ENCODE data around the gene MYH4.
A peak's percentile ranks its signal among the peaks of the same experiment; 100 is the strongest.

MYH4 gene

DNA sequence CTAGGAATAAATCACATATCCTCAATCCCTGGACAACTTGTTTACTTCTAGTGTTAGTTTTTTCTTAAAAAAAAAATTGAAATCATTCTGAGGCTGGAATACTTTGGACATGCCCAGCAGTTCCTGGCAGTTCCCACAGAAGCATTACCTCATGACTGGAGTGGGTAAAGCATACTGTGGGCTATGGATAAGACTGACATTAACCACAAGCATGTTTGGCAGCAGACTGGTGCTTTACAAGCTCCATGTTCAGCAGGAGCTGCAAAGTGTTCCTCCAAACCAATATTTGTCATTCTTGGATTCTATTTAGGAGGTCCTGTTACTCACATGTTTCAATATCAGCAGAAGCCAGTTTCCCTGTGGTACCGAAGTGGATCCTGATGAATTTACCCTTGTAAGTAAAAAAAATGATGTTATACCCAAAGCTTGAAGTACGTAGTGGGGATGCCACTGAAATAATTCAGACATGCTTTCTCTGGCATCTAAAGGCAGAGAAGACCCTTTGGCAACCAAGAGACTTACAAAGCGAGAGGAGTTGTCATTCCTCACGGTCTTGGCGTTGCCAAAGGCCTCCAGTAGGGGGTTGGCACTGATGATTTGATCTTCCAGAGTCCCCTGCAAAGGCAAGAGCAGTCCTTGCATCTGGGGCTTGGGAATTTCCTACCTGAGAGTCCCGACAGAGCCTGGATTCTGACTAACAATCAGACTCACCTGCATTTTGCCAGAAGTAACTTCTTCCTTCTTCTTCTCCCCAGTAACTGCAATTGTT is 44.1 kb upstream of the MYH4 start:
- no peak overlapping the region for H3K23ac ChIP-seq (ENCODE audit: low read length in 2 of 2)
- H4K91ac ChIP-seq (ENCODE audit: low read length), result no peak overlapping the region
- H2AFZ ChIP-seq (ENCODE audit: low read depth, low read length), result no peak overlapping the region
- no peak overlapping the region for H2BK120ac ChIP-seq (ENCODE audit: low read depth, low read length)
- no peak overlapping the region for H3K27ac ChIP-seq (ENCODE audit: low read length, poor library complexity, severe bottlenecking)
- H3K4me2 ChIP-seq (ENCODE audit: low read length, poor library complexity, severe bottlenecking), result no peak overlapping the region
- no peaks in the 10 kb centered on the region for H3K9me3 ChIP-seq (ENCODE audit: control insufficient read depth, low read length)
- no peak overlapping the region for H2BK12ac ChIP-seq (ENCODE audit: low read length in 2 of 2)
- H3K18ac ChIP-seq (ENCODE audit: low read depth in 1 of 2, low read length in 2 of 2), result no peak overlapping the region
- DNase-seq, result peak; percentile 34
- WGBS, result 48% methylated on average over 6 of the region's 6 CpGs
- H3K4me1 ChIP-seq (ENCODE audit: control insufficient read depth, insufficient read depth, low read depth, low read length), result no peaks in the 10 kb centered on the region
- no peak overlapping the region for H3K4ac ChIP-seq (ENCODE audit: low read depth in 1 of 2, low read length in 2 of 2)
- no peaks in the 10 kb centered on the region for H3K36me3 ChIP-seq (ENCODE audit: control insufficient read depth in 1 of 2, insufficient read depth in 2 of 2, low read depth in 1 of 2, low read length in 2 of 2)
- H3K14ac ChIP-seq (ENCODE audit: low read length in 2 of 2), result no peak overlapping the region
- no peaks in the 10 kb centered on the region for H3K79me1 ChIP-seq (replicated peaks; ENCODE audit: low read length, poor library complexity, severe bottlenecking)
- no peak overlapping the region for H2BK15ac ChIP-seq (ENCODE audit: low read depth, poor library complexity, severe bottlenecking)
- no peaks in the 10 kb centered on the region for H3K27me3 ChIP-seq (ENCODE audit: control insufficient read depth in 1 of 2, insufficient read depth in 1 of 2, low read length in 2 of 2)
- H3K4me3 ChIP-seq (ENCODE audit: insufficient read depth in 1 of 2, low read depth in 1 of 2, low read length in 2 of 2), result no peak overlapping the region
- H4K8ac ChIP-seq (ENCODE audit: low read length), result no peak overlapping the region
- no peak overlapping the region for H2AK5ac ChIP-seq (ENCODE audit: low read length, severe bottlenecking)
- H2BK5ac ChIP-seq (ENCODE audit: low read depth, low read length, poor library complexity, severe bottlenecking), result no peak overlapping the region
- H3K9ac ChIP-seq (ENCODE audit: low read length), result no peak overlapping the region

DNA sequence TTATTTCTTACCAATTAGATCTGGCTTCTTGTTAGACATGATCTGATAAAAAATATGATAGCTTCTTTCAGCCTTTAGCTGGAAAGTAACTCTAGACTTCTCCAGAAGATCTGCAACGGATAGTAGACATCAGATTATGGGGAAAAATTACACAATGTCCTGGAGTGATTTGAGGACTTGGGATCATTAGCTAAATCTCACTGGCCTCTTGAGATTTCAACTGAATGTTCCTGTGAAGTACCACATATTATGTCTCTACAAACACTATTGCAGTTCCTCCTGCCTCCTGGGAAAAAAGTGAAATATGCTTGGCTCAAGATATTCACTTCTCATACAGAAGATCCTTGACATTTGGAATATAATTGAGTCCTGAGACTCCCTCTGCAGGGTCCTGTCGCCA is 43.5 kb upstream of the MYH4 start:
- no peak overlapping the region for H2AFZ ChIP-seq (ENCODE audit: low read depth, low read length)
- no peaks in the 10 kb centered on the region for H3K79me1 ChIP-seq (replicated peaks; ENCODE audit: low read length, poor library complexity, severe bottlenecking)
- no peak overlapping the region for H2BK120ac ChIP-seq (ENCODE audit: low read depth, low read length)
- H2BK5ac ChIP-seq (ENCODE audit: low read depth, low read length, poor library complexity, severe bottlenecking), result no peak overlapping the region
- H2BK12ac ChIP-seq (ENCODE audit: low read length in 2 of 2), result no peak overlapping the region
- H3K9ac ChIP-seq (ENCODE audit: low read length), result no peak overlapping the region
- no peaks in the 10 kb centered on the region for H3K4me1 ChIP-seq (ENCODE audit: control insufficient read depth, insufficient read depth, low read depth, low read length)
- H3K4me2 ChIP-seq (ENCODE audit: low read length, poor library complexity, severe bottlenecking), result no peak overlapping the region
- no peak overlapping the region for H3K18ac ChIP-seq (ENCODE audit: low read depth in 1 of 2, low read length in 2 of 2)
- no peak overlapping the region for H4K91ac ChIP-seq (ENCODE audit: low read length)
- 71% methylated on average over 1 of the region's 2 CpGs for WGBS
- H3K4ac ChIP-seq (ENCODE audit: low read depth in 1 of 2, low read length in 2 of 2), result no peak overlapping the region
- H3K27me3 ChIP-seq (ENCODE audit: control insufficient read depth in 1 of 2, insufficient read depth in 1 of 2, low read length in 2 of 2), result no peaks in the 10 kb centered on the region
- DNase-seq, result peak; percentile 1
- H3K14ac ChIP-seq (ENCODE audit: low read length in 2 of 2), result no peak overlapping the region
- no peak overlapping the region for H2AK5ac ChIP-seq (ENCODE audit: low read length, severe bottlenecking)
- H3K23ac ChIP-seq (ENCODE audit: low read length in 2 of 2), result no peak overlapping the region
- no peak overlapping the region for H2BK15ac ChIP-seq (ENCODE audit: low read depth, poor library complexity, severe bottlenecking)
- no peak overlapping the region for H3K27ac ChIP-seq (ENCODE audit: low read length, poor library complexity, severe bottlenecking)
- H4K8ac ChIP-seq (ENCODE audit: low read length), result no peak overlapping the region
- no peaks in the 10 kb centered on the region for H3K36me3 ChIP-seq (ENCODE audit: control insufficient read depth in 1 of 2, insufficient read depth in 2 of 2, low read depth in 1 of 2, low read length in 2 of 2)
- H3K4me3 ChIP-seq (ENCODE audit: insufficient read depth in 1 of 2, low read depth in 1 of 2, low read length in 2 of 2), result no peak overlapping the region
- no peaks in the 10 kb centered on the region for H3K9me3 ChIP-seq (ENCODE audit: control insufficient read depth, low read length)

DNA sequence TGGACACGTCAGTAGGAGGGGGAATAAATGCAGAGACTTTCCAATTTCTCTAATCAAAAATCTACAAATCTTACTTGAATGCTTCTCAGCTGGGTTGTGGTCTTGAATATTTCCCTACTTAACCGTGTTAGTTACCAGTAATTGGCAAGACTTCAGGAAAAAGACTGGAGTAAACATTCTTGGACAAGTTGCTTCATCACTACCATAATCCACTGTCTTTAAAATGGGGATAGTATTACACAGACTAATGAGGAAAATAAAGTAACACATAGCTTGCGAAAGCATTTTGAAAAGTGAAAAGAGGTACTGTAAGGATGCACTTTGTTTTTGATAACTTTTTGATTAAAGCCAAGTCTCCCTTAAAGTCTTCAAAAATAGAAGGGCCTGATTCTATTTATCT is 30.6 kb upstream of the MYH4 start:
- no peak overlapping the region for H2BK12ac ChIP-seq (ENCODE audit: low read length in 2 of 2)
- H4K8ac ChIP-seq (ENCODE audit: low read length), result no peak overlapping the region
- no peak overlapping the region for H3K14ac ChIP-seq (ENCODE audit: low read length in 2 of 2)
- no peak overlapping the region for H3K18ac ChIP-seq (ENCODE audit: low read depth in 1 of 2, low read length in 2 of 2)
- no CpG with 5 or more reads among the region's 3 CpGs for WGBS
- H3K27ac ChIP-seq (ENCODE audit: low read length, poor library complexity, severe bottlenecking), result no peak overlapping the region
- no peaks in the 10 kb centered on the region for H3K4me1 ChIP-seq (ENCODE audit: control insufficient read depth, insufficient read depth, low read depth, low read length)
- H2BK120ac ChIP-seq (ENCODE audit: low read depth, low read length), result no peak overlapping the region
- peaks cover 17% of the 10 kb centered on the region for H3K9me3 ChIP-seq (ENCODE audit: control insufficient read depth, low read length)
- DNase-seq, result no peak
- H3K4ac ChIP-seq (ENCODE audit: low read depth in 1 of 2, low read length in 2 of 2), result no peak overlapping the region
- no peak overlapping the region for H3K4me3 ChIP-seq (ENCODE audit: insufficient read depth in 1 of 2, low read depth in 1 of 2, low read length in 2 of 2)
- H2BK15ac ChIP-seq (ENCODE audit: low read depth, poor library complexity, severe bottlenecking), result no peak overlapping the region
- no peak overlapping the region for H3K23ac ChIP-seq (ENCODE audit: low read length in 2 of 2)
- H3K4me2 ChIP-seq (ENCODE audit: low read length, poor library complexity, severe bottlenecking), result no peak overlapping the region
- H2AK5ac ChIP-seq (ENCODE audit: low read length, severe bottlenecking), result no peak overlapping the region
- H3K9ac ChIP-seq (ENCODE audit: low read length), result no peak overlapping the region
- no peak overlapping the region for H4K91ac ChIP-seq (ENCODE audit: low read length)
- H3K27me3 ChIP-seq (ENCODE audit: control insufficient read depth in 1 of 2, insufficient read depth in 1 of 2, low read length in 2 of 2), result peaks cover 0 to 4% of the 10 kb centered on the region in 2 experiments
- H2AFZ ChIP-seq (ENCODE audit: low read depth, low read length), result no peak overlapping the region
- H3K79me1 ChIP-seq (replicated peaks; ENCODE audit: low read length, poor library complexity, severe bottlenecking), result no peaks in the 10 kb centered on the region
- H2BK5ac ChIP-seq (ENCODE audit: low read depth, low read length, poor library complexity, severe bottlenecking), result no peak overlapping the region
- H3K36me3 ChIP-seq (ENCODE audit: control insufficient read depth in 1 of 2, insufficient read depth in 2 of 2, low read depth in 1 of 2, low read length in 2 of 2), result no peaks in the 10 kb centered on the region

DNA sequence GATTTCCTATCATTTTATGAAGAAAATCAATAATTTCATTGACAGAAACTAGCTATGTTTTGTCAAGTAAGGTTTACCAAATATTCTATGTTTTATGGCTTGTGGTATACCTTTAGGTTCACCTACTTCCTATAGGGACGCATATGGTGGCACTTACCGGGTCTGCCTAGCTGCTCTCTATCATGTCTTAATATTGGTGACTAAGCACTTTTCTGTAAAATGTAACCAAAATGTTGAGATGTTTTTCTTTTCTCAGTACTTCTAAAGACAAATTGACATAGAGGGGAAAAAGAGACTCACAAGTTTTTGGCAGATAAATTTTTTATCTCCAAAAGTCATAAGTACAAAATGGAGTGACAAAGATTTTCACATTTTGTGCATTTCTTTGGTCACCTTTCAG is 22.6 kb upstream of the MYH4 start:
- Histone ChIP-seq H3K23ac (ENCODE audit: low read length in 2 of 2) (no peak overlapping the region), H3K36me3 (ENCODE audit: control insufficient read depth in 1 of 2, insufficient read depth in 2 of 2, low read depth in 1 of 2, low read length in 2 of 2) (no peaks in the 10 kb centered on the region), H2AK5ac (ENCODE audit: low read length, severe bottlenecking) (no peak overlapping the region), H3K27me3 (ENCODE audit: control insufficient read depth in 1 of 2, insufficient read depth in 1 of 2, low read length in 2 of 2) (no peaks in the 10 kb centered on the region), H3K18ac (ENCODE audit: low read depth in 1 of 2, low read length in 2 of 2) (no peak overlapping the region), H3K4ac (ENCODE audit: low read depth in 1 of 2, low read length in 2 of 2) (no peak overlapping the region), H3K27ac (ENCODE audit: low read length, poor library complexity, severe bottlenecking) (no peak overlapping the region), H3K4me2 (ENCODE audit: low read length, poor library complexity, severe bottlenecking) (no peak overlapping the region), H2BK15ac (ENCODE audit: low read depth, poor library complexity, severe bottlenecking) (no peak overlapping the region), H2BK5ac (ENCODE audit: low read depth, low read length, poor library complexity, severe bottlenecking) (no peak overlapping the region), H3K9me3 (ENCODE audit: control insufficient read depth, low read length) (peaks cover 52% of the 10 kb centered on the region), H3K79me1 (replicated peaks; ENCODE audit: low read length, poor library complexity, severe bottlenecking) (no peaks in the 10 kb centered on the region), H3K9ac (ENCODE audit: low read length) (no peak overlapping the region), H3K14ac (ENCODE audit: low read length in 2 of 2) (no peak overlapping the region), H4K8ac (ENCODE audit: low read length) (no peak overlapping the region), H2BK120ac (ENCODE audit: low read depth, low read length) (no peak overlapping the region), H2AFZ (ENCODE audit: low read depth, low read length) (no peak overlapping the region), H3K4me3 (ENCODE audit: insufficient read depth in 1 of 2, low read depth in 1 of 2, low read length in 2 of 2) (no peak overlapping the region), H2BK12ac (ENCODE audit: low read length in 2 of 2) (no peak overlapping the region), H3K4me1 (ENCODE audit: control insufficient read depth, insufficient read depth, low read depth, low read length) (no peaks in the 10 kb centered on the region), H4K91ac (ENCODE audit: low read length) (no peak overlapping the region)
- no CpG with 5 or more reads among the region's 2 CpGs for WGBS
- no peak for DNase-seq
